Measurements from ENCODE around the gene CCL11. TPM values are rescaled to one million over a fixed set of nuclear protein-coding genes. Genes with fewer than 3 reads are reported as not detected.

CCL11 gene
- total RNA-seq, 1 donor from 2014 or later = not detected

- no peak for DNase-seq (ENCODE audit: low spot score)
These were observed 28.1 kb upstream of the CCL11 start for GRCh38 chr17:34257299-34257985.

- no peak for DNase-seq (ENCODE audit: low spot score)
These were observed 27.6 kb upstream of the CCL11 start for GRCh38 chr17:34257986-34258326.

- DNase-seq (ENCODE audit: low spot score) = no peak
These were observed 26.4 kb upstream of the CCL11 start for GRCh38 chr17:34259146-34259545.

- no peak for DNase-seq (ENCODE audit: low spot score)
These were observed 24.7 kb upstream of the CCL11 start for GRCh38 chr17:34260861-34261260.

GRCh38 chr17:34261568-34262337 is 23.8 kb upstream of the CCL11 start:
- DNase-seq (ENCODE audit: low spot score) = no peak

- DNase-seq (ENCODE audit: low spot score) = no peak
These were observed 19.8 kb upstream of the CCL11 start for GRCh38 chr17:34265711-34266110.

- DNase-seq (ENCODE audit: low spot score) = no peak
These were observed 15.6 kb upstream of the CCL11 start, which contains the start of gene CCL7 for GRCh38 chr17:34269969-34270368. TSS of gene CCL7 (plus strand) at chr17:34270221. CDS start at chr17:34270291, 70 bp downstream.

- no peak for DNase-seq (ENCODE audit: low spot score)
These were observed 9.7 kb upstream of the CCL11 start for GRCh38 chr17:34275881-34276280.

GRCh38 chr17:34276826-34277225 is 8.7 kb upstream of the CCL11 start:
- DNase-seq (ENCODE audit: low spot score) = no peak

GRCh38 chr17:34283571-34283970 is 2.0 kb upstream of the CCL11 start:
- no peak for DNase-seq (ENCODE audit: low spot score)

- DNase-seq (ENCODE audit: low spot score) = no peak
These were observed 2.3 kb downstream of the CCL11 start for GRCh38 chr17:34287875-34288274.

GRCh38 chr17:34290586-34290985 is 5.0 kb downstream of the CCL11 start:
- DNase-seq (ENCODE audit: low spot score) = no peak

GRCh38 chr17:34291721-34292348 is 6.3 kb downstream of the CCL11 start:
- no peak for DNase-seq (ENCODE audit: low spot score)

GRCh38 chr17:34299027-34299426 is 13.5 kb downstream of the CCL11 start:
- DNase-seq (ENCODE audit: low spot score) = no peak

GRCh38 chr17:34299956-34300577 is 14.5 kb downstream of the CCL11 start:
- DNase-seq (ENCODE audit: low spot score) = no peak

GRCh38 chr17:34300652-34301370 is 15.3 kb downstream of the CCL11 start:
- no peak for DNase-seq (ENCODE audit: low spot score)

GRCh38 chr17:34301986-34302385 is 16.4 kb downstream of the CCL11 start:
- DNase-seq (ENCODE audit: low spot score) = no peak

- no peak for DNase-seq (ENCODE audit: low spot score)
These were observed 17.1 kb downstream of the CCL11 start for GRCh38 chr17:34302636-34303035.

- DNase-seq (ENCODE audit: low spot score) = no peak
These were observed 18.1 kb downstream of the CCL11 start for GRCh38 chr17:34303606-34304005.

GRCh38 chr17:34305061-34305460 is 19.5 kb downstream of the CCL11 start:
- no peak for DNase-seq (ENCODE audit: low spot score)

- no peak for DNase-seq (ENCODE audit: low spot score)
These were observed 20.1 kb downstream of the CCL11 start for GRCh38 chr17:34305606-34306005.

- DNase-seq (ENCODE audit: low spot score) = no peak
These were observed 20.9 kb downstream of the CCL11 start for GRCh38 chr17:34306466-34306865.
